Breast epithelium (tissue), 4 donors: ENCODE measurements around the gene C6orf15. TPM values are rescaled to one million over a fixed set of nuclear protein-coding genes. Genes with fewer than 3 reads are reported as not detected.

Source experiments
- DNase-seq, 2 donors: peaks; one replicate each; pipeline ENCODE4 v3.0.0-alpha.2; 2019; ENCODE audit warnings: low spot score in 2 of 2
- H3K27ac ChIP-seq, 2 donors: fragments of 200-600 bp; sonication (generic) in 1 of 2; one replicate each; pipeline ENCODE4 v1.5.1; 2016 to 2019; ENCODE audit warnings: mild to moderate bottlenecking in 1 of 2
- H3K27me3 ChIP-seq, 2 donors: fragments of 200-600 bp; sonication (generic) in 1 of 2; one replicate each; pipeline versions ENCODE4 v1.5.1 to v1.6.0; 2017 to 2019; ENCODE audit warnings: control low read depth in 1 of 2, mild to moderate bottlenecking in 1 of 2
- H3K36me3 ChIP-seq: fragments of 200-600 bp; one replicate; pipeline ENCODE4 v1.5.1; 2019
- H3K4me1 ChIP-seq, 2 donors: fragments of 200-600 bp; sonication (generic); one replicate each; pipeline ENCODE4 v1.5.1; 2016 to 2019; ENCODE audit warnings: control low read depth in 1 of 2
- H3K4me3 ChIP-seq, 3 donors: fragments of 200-600 bp; sonication (generic); 1 replicate in 2 of 3; 2 replicates in 1 of 3; pipeline ENCODE4 v1.5.1; 2016 to 2019; ENCODE audit warnings: mild to moderate bottlenecking in 3 of 3, moderate library complexity in 2 of 3
- H3K9me3 ChIP-seq, 2 donors: fragments of 200-600 bp; sonication (generic) in 1 of 2; one replicate each; pipeline ENCODE4 v1.5.1; 2016 to 2019; ENCODE audit warnings: control low read depth in 1 of 2
- POLR2A ChIP-seq: fragments of 450-650 bp; IDR thresholded peaks from one replicate; pipeline ENCODE4 v1.6.1; 2016; ENCODE audit warnings: antibody characterized with exemption, mild to moderate bottlenecking, moderate library complexity
- POLR2AphosphoS5 ChIP-seq, 3 donors: sonication (generic); formaldehyde crosslinking; IDR thresholded peaks; one replicate each; pipeline ENCODE4 v1.6.1; 2017; ENCODE audit warnings: antibody characterized with exemption in 3 of 3
- intact Hi-C: fragments of 100-400 bp; cut with DNase I; formaldehyde crosslinking; loops from one replicate; pipeline ENCODE4 v1.15.1; 2023; ENCODE audit warnings: low total_unique reads
- total RNA-seq, 3 donors: library from RNA; depleted of rRNA; stranded (reverse); fragments of >200 nt; gene quantifications; one replicate each; pipeline ENCODE4 v1.1.0, GENCODE V29; 2016
- TF ChIP-seq, protein P1 (sequence below), 3 donors: fragments of 450-650 bp; IDR thresholded peaks; one replicate each; pipeline ENCODE4 v1.5.1; 2016 to 2017; ENCODE audit warnings: antibody characterized with exemption in 3 of 3, mild to moderate bottlenecking in 3 of 3, moderate library complexity in 3 of 3

C6orf15 gene
- total RNA-seq, 3 donors from 2014 or later = 0.59 TPM; not detected in 2

DNA sequence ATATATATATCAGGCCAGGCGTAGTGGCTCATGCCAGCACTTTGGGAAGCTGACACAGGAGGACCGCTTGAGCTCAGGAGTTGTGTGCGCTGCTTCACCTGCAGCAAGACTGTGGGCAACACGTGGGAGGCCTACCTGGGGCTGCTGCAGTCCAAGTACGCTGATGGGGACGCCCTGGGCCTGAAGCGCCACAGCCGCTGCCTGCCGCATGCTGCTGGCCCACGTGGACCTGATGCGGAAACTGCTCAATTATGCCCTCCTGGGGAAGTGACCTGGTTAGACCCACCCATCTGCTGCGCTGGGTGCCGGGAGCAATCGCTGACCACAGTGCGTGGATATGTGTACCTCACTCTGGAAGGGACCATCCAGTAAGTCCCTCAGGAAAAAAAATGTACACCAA, 28.3 kb upstream of the C6orf15 start:
- Histone ChIP-seq H3K4me3 (no peak overlapping the region), H3K4me1 (no peaks in the 10 kb centered on the region), H3K27me3 (no peaks in the 10 kb centered on the region), H3K9me3 (no peaks in the 10 kb centered on the region), H3K27ac (no peak overlapping the region), H3K36me3 (no peaks in the 10 kb centered on the region)
- DNase-seq = no peak
- intact Hi-C loops = no loop called here
- TF ChIP-seq POLR2AphosphoS5 (IDR thresholded peaks at IDR 0.05) (no peak), POLR2A (no peak)
- TF ChIP-seq, protein P1, sequence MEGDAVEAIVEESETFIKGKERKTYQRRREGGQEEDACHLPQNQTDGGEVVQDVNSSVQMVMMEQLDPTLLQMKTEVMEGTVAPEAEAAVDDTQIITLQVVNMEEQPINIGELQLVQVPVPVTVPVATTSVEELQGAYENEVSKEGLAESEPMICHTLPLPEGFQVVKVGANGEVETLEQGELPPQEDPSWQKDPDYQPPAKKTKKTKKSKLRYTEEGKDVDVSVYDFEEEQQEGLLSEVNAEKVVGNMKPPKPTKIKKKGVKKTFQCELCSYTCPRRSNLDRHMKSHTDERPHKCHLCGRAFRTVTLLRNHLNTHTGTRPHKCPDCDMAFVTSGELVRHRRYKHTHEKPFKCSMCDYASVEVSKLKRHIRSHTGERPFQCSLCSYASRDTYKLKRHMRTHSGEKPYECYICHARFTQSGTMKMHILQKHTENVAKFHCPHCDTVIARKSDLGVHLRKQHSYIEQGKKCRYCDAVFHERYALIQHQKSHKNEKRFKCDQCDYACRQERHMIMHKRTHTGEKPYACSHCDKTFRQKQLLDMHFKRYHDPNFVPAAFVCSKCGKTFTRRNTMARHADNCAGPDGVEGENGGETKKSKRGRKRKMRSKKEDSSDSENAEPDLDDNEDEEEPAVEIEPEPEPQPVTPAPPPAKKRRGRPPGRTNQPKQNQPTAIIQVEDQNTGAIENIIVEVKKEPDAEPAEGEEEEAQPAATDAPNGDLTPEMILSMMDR (IDR thresholded peaks at IDR 0.05) = no peak

DNA sequence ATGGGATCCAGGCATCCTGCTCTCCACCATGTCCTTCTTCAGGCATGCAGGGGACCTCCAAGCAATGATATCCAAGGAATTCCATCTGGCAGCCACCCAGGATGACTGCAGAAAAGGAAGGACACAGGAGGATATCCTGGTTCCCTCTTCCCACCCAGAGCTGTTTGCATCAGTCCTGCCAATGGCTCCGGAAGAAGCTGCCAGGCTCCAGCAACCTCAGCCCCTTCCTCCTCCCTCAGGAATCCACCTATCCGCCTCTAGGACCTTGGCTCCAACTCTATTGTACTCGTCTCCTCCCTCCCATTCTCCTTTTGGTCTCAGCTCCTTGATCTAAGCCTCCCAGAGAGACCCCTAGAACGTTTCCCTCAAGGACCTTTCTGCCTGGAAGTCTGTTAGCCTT, 27.2 kb upstream of the C6orf15 start:
- TF ChIP-seq, protein P1 (IDR thresholded peaks at IDR 0.05) = no peak
- TF ChIP-seq POLR2A = no peak
- no peak for TF ChIP-seq POLR2AphosphoS5 (IDR thresholded peaks at IDR 0.05)
- H3K36me3 ChIP-seq = no peaks in the 10 kb centered on the region
- H3K4me1 ChIP-seq = no peaks in the 10 kb centered on the region
- no peak overlapping the region for H3K4me3 ChIP-seq
- H3K27ac ChIP-seq = no peak overlapping the region
- DNase-seq = peak in 1 of 2 donors; percentile 51
- H3K27me3 ChIP-seq = no peaks in the 10 kb centered on the region
- intact Hi-C loops = no loop called here
- H3K9me3 ChIP-seq = no peaks in the 10 kb centered on the region

DNA sequence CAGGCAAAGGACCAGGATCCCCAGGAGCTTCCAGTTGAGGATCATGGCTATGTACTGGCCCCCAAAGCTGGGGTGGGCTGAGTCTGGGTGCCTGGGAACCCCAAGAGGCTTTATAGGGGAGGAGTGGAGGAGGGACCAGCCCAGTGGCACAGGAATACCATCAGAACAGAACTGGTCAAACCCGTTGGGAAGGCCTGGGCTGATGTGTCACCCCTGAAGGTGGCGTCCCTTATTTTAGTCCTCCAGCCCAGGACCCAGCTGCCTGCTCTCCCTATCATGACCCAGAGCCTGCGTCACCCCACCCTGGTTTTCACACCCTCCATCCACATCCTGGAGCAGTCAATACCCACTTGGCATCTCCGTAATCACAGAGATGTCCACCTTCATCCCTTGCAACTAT, 26.6 kb upstream of the C6orf15 start, which contains the start of gene PSORS1C2:
PSORS1C2 (minus strand) TSS at position 85 of the 400 bp plus-strand sequence; CDS start at position 45, 40 bp downstream.
- no peak for DNase-seq
- Histone ChIP-seq H3K4me3 (peak within 1 kb of the TSS in 2 of 3 donors; percentile 37 to 56), H3K4me1 (no peaks in the 10 kb centered on the region), H3K27me3 (no peaks in the 10 kb centered on the region), H3K9me3 (no peaks in the 10 kb centered on the region), H3K27ac (peak within 1 kb of the TSS in 1 of 2 donors; percentile 54), H3K36me3 (no peaks in the 10 kb centered on the region)
- intact Hi-C loops = no loop called here
- TF ChIP-seq POLR2AphosphoS5 (IDR thresholded peaks at IDR 0.05) = no peak
- TF ChIP-seq, protein P1 (IDR thresholded peaks at IDR 0.05) = no peak
- no peak for TF ChIP-seq POLR2A

- no peaks in the 10 kb centered on the region for H3K36me3 ChIP-seq
Measured at GRCh38 chr6:31135710-31136109, 23.3 kb upstream of the C6orf15 start.

DNA sequence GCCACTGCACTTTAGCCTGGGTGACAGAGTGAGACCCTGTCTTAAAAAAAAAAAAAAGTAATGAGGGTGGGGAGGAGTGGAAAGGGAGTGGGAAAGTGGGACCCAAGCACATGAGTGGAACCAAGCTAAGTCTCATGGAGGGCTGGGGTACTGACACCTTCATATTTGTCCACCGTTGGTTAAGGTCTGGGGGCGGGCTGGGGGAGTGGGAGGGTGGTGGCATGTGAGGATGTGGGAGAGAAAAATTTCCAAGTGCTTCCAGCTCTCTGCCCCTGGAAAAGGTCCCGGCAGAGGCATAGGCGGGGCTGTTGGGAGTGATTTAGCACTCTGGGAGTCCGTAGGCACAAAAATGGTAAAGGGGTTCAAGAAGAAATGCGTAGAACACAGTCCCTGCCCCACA, 20.4 kb upstream of the C6orf15 start:
- no peak overlapping the region for H3K4me3 ChIP-seq
- DNase-seq = no peak
- no peaks in the 10 kb centered on the region for H3K4me1 ChIP-seq
- H3K27ac ChIP-seq = no peak overlapping the region
- H3K9me3 ChIP-seq = no peaks in the 10 kb centered on the region
- H3K36me3 ChIP-seq = no peaks in the 10 kb centered on the region
- H3K27me3 ChIP-seq = no peaks in the 10 kb centered on the region
- intact Hi-C loops = no loop called here
- no peak for TF ChIP-seq POLR2AphosphoS5 (IDR thresholded peaks at IDR 0.05)

More at GRCh38 chr6:31135710-31136109, 23.3 kb upstream of the C6orf15 start:
- no peaks in the 10 kb centered on the region for H3K9me3 ChIP-seq
- no peak overlapping the region for H3K4me3 ChIP-seq
- no peak overlapping the region for H3K27ac ChIP-seq
- TF ChIP-seq, protein P1 (IDR thresholded peaks at IDR 0.05) = no peak
- TF ChIP-seq POLR2AphosphoS5 (IDR thresholded peaks at IDR 0.05) (no peak), POLR2A (no peak)
- DNase-seq = no peak
- no peaks in the 10 kb centered on the region for H3K4me1 ChIP-seq
- intact Hi-C loops = no loop called here
- H3K27me3 ChIP-seq = no peaks in the 10 kb centered on the region

DNA sequence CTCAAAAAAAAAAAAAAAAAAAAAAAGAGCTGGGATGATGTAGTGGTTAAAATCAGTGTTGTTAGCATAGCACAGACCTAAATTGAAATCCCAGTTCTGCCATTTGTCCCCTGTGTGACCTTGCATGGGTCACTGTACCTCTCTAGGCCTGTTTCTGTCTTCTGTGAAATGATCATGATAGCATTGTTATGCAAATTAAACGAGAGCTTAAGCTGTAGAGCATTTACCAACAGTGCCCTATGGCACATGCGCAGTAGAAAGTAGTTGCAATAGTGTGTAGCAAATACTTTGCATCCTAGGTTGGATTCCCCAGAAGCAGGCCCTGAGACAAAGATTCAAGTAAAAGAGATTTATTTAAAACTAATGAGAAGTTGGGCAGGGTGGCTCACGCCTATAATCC, 19.2 kb upstream of the C6orf15 start:
- H3K4me3 ChIP-seq = no peak overlapping the region
- H3K27ac ChIP-seq = no peak overlapping the region
- TF ChIP-seq, protein P1 (IDR thresholded peaks at IDR 0.05) = no peak
- TF ChIP-seq POLR2A = no peak
- TF ChIP-seq POLR2AphosphoS5 (IDR thresholded peaks at IDR 0.05) = no peak
- H3K36me3 ChIP-seq = no peaks in the 10 kb centered on the region
- H3K9me3 ChIP-seq = no peaks in the 10 kb centered on the region
- no peak for DNase-seq
- intact Hi-C loops = no loop called here
- H3K27me3 ChIP-seq = no peaks in the 10 kb centered on the region
- H3K4me1 ChIP-seq = no peaks in the 10 kb centered on the region
